T-helper 1 cell treated with Interleukin-12 subunit alpha and Interleukin-12 subunit beta and Interleukin-4 antibody, amounts not matched to agents 30 μg/mL and 1 μg/mL, for 36 hours (primary cell): ENCODE measurements around the gene GRB2.

Experiments
- H3K27ac Mint-ChIP-seq: one replicate; pipeline ENCODE4 v1.8.0; 2021; ENCODE audit warnings: mild to moderate bottlenecking, mixed read lengths
- H3K27me3 Mint-ChIP-seq: one replicate; pipeline ENCODE4 v1.8.0; 2021; ENCODE audit warnings: low read depth, mixed read lengths
- H3K36me3 Mint-ChIP-seq: one replicate; pipeline ENCODE4 v1.8.0; 2021; ENCODE audit warnings: low read depth, mixed read lengths
- H3K4me1 Mint-ChIP-seq: one replicate; pipeline ENCODE4 v1.8.0; 2021; ENCODE audit warnings: low read depth, mixed read lengths
- H3K4me3 Mint-ChIP-seq: one replicate; pipeline ENCODE4 v1.8.0; 2021; ENCODE audit warnings: mild to moderate bottlenecking, moderate library complexity, mixed read lengths
- H3K9me3 Mint-ChIP-seq: one replicate; pipeline ENCODE4 v1.8.0; 2021; ENCODE audit warnings: mixed read lengths

GRB2 gene

GRCh38 chr17:75271233-75271954, 134.1 kb downstream of the GRB2 start:
- H3K4me1 Mint-ChIP-seq, result peaks cover 30% of the 10 kb centered on the region
- no peaks in the 10 kb centered on the region for H3K9me3 Mint-ChIP-seq
- no peaks in the 10 kb centered on the region for H3K27me3 Mint-ChIP-seq
- peaks cover 9% of the 10 kb centered on the region for H3K36me3 Mint-ChIP-seq
- H3K4me3 Mint-ChIP-seq, result peak overlapping the region; percentile 89
- H3K27ac Mint-ChIP-seq, result peak overlapping the region; percentile 88

- Mint-ChIP-seq H3K4me1 (peaks cover 30% of the 10 kb centered on the region), H3K9me3 (no peaks in the 10 kb centered on the region), H3K36me3 (peaks cover 9% of the 10 kb centered on the region), H3K27me3 (no peaks in the 10 kb centered on the region), H3K4me3 (peak within 1 kb of the TSS; percentile 89), H3K27ac (peak within 1 kb of the TSS; percentile 88)
These were observed 134.6 kb downstream of the GRB2 start, which contains the start of gene MIF4GD for GRCh38 chr17:75270966-75271232. MIF4GD (minus strand) TSS chr17:75271231; CDS start chr17:75270195, 1,036 bp downstream.

GRCh38 chr17:75270218-75270965, 135.1 kb downstream of the GRB2 start:
- H3K4me1 Mint-ChIP-seq, result peaks cover 30% of the 10 kb centered on the region
- no peaks in the 10 kb centered on the region for H3K27me3 Mint-ChIP-seq

GRCh38 chr17:75269844-75270217, 135.6 kb downstream of the GRB2 start:
- H3K4me1 Mint-ChIP-seq, result peaks cover 30% of the 10 kb centered on the region

More at GRCh38 chr17:75270218-75270965, 135.1 kb downstream of the GRB2 start:
- H3K9me3 Mint-ChIP-seq, result no peaks in the 10 kb centered on the region
- peaks cover 12% of the 10 kb centered on the region for H3K36me3 Mint-ChIP-seq
- peak overlapping the region; percentile 81 for H3K4me3 Mint-ChIP-seq
- peak overlapping the region; percentile 87 for H3K27ac Mint-ChIP-seq

More at GRCh38 chr17:75269844-75270217, 135.6 kb downstream of the GRB2 start:
- Mint-ChIP-seq H3K9me3 (no peaks in the 10 kb centered on the region), H3K36me3 (peaks cover 10% of the 10 kb centered on the region), H3K4me3 (peak overlapping the region; percentile 81), H3K27me3 (no peaks in the 10 kb centered on the region), H3K27ac (peak overlapping the region; percentile 87)
